GM10248 (cell line): ENCODE results near the gene PPIE.

Experiments
- CTCF ChIA-PET: fragments of 300-600 bp; sonication (Branson Sonifier 250); formaldehyde crosslinking; extraction: SDS; loops from one replicate; lab custom pipeline; 2021; ENCODE audit warnings: antibody characterized with exemption; lab: Yijun Ruan, JAX
- POLR2A ChIA-PET: fragments of 350-650 bp; sonication (Branson Sonifier 250); formaldehyde crosslinking; extraction: SDS; loops from one replicate; lab custom pipeline; 2020; ENCODE audit warnings: antibody characterized with exemption; lab: Yijun Ruan, JAX
- DNase-seq: peaks from one replicate; pipeline ENCODE4 v3.0.0; 2012; ENCODE audit errors: extremely low spot score
- TF ChIP-seq, protein P1 (sequence below): IDR thresholded peaks from 2 replicates; pipeline ENCODE4 v1.5.1; 2012; ENCODE audit warnings: mild to moderate bottlenecking, low read depth; ENCODE audit errors: extremely low read depth, missing control alignments, control extremely low read depth

The PPIE gene

DNA sequence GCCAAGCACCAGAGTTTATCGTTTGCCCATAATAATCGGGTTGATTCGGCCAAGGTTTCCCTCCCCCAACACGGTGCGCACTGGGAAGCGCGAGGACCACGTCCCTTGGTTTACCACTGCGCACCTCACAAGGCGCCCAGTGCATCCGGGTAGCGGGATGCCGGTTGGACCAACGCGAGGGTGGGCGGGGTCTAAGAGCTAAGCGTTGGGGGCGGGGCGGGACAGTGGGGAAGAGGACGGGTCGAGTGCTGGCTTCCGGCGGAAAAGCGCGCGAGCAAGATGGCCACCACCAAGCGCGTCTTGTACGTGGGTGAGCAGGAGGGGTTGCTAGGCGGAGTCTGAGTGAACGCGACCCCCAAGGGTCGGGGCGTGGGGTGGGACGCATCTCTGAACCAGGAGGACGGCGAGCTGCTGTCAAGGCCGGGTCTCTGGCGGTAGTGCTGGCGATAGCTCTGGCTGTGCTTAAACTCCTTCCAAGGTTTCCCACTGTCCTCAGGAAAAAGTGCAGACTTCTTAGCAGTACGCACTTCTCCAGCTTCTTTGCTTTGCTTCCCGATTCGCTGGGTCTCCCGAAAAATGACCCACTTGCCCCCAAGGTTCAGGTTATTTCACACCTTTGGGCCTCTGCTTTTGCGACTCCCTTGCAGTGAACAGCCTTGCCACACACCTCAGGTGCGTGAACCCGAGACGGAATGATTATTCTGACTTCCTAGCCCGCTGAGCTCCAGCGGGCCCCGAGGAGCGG is at the start of gene PPIE:
TSS of gene PPIE (plus strand) at position 261 of the 745 bp plus-strand sequence. CDS start at position 280, 19 bp downstream.
- peak; percentile 95 for DNase-seq
- ChIA-PET CTCF (interaction anchor here (0.9 to 1.8 kb wide), 11 partner anchors 10 to 180 kb away, joined by 3 to 12 read pairs (median 4); no protein-coding TSS in a partner anchor), POLR2A (interaction anchor here (0.6 to 1.1 kb wide), 3 partner anchors 13 to 1912 kb away, joined by 3 to 4 read pairs (median 3); no protein-coding TSS in a partner anchor)
- TF ChIP-seq, protein P1, sequence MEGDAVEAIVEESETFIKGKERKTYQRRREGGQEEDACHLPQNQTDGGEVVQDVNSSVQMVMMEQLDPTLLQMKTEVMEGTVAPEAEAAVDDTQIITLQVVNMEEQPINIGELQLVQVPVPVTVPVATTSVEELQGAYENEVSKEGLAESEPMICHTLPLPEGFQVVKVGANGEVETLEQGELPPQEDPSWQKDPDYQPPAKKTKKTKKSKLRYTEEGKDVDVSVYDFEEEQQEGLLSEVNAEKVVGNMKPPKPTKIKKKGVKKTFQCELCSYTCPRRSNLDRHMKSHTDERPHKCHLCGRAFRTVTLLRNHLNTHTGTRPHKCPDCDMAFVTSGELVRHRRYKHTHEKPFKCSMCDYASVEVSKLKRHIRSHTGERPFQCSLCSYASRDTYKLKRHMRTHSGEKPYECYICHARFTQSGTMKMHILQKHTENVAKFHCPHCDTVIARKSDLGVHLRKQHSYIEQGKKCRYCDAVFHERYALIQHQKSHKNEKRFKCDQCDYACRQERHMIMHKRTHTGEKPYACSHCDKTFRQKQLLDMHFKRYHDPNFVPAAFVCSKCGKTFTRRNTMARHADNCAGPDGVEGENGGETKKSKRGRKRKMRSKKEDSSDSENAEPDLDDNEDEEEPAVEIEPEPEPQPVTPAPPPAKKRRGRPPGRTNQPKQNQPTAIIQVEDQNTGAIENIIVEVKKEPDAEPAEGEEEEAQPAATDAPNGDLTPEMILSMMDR: no peak

DNA sequence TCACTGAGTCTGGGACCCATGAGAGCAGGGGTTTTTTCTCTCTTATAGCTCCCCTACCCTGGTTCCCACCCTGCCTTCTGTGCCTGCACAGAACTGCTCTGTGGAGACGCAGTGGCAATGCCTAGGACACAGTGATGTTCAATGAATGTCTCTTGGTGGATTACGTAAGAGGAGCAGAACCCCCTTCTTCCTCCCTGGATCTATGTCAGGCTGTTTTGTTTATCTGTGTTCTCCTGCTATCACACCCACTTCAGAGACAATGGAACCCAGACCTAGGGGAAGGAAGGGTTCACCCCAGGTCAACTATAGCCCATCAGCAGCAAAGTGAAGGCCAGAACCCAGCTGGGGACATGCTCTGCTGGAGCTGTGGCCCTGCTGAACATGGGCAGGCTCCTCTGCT is 49.5 kb upstream of the PPIE start:
- ChIA-PET CTCF (interaction anchor here (1.1 to 4.2 kb wide), 6 partner anchors 12 to 36 kb away, joined by 4 to 17 read pairs (median 6); partner anchors contain the start of gene NT5C1A), POLR2A (no interaction called here)
- DNase-seq: no peak
- TF ChIP-seq, protein P1: no peak

DNA sequence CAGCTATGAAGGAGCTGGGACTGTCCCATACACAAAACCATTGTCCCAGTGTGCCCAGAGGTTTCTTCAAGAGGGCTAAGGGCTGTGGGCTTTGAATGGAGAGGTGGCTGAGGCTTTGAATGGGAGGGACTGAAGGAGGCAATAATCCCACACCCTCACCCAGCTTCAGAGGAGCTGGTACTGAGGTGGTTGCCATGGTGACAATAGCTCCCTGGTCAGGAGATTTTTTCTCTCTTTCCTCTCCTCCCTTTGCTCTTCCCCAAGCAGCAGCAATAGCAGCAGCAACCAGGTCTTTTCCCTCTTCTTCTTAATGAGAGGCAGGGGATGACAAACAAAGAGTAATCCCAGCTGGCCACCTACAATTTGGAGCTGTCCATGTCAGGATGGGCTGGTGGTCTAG is 49.0 kb upstream of the PPIE start:
- TF ChIP-seq, protein P1: no peak
- POLR2A ChIA-PET: no interaction called here

DNA sequence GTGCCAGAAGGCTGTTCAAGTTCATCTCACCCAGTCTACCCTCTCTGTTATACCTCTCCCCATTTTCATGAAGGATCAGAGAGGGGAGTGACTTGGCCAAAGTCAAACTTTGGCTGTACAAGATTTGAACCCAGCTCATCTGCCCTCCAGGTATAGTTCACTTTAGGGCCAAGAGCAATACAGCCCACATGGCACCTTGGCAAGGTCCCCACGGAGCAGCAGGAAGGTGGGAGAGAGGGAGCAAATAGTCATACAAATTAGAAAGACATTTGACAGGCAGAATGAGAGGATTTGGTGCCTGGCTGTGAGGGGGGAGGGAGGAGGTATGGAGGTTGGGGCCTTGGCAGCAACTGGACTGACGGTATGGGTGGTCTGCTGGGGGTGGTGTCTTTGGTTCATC is 48.5 kb upstream of the PPIE start:
- ChIA-PET CTCF (interaction anchor here (1.1 to 4.2 kb wide), 5 partner anchors 11 to 37 kb away, joined by 4 to 17 read pairs (median 5); partner anchors contain the start of gene NT5C1A), POLR2A (no interaction called here)
- DNase-seq: no peak
- TF ChIP-seq, protein P1: no peak

More for the DNA sequence above, 49.0 kb upstream of the PPIE start:
- CTCF ChIA-PET: interaction anchor here (1.1 to 4.2 kb wide), 6 partner anchors 12 to 36 kb away, joined by 4 to 17 read pairs (median 6); partner anchors contain the start of gene NT5C1A
- no peak for DNase-seq

DNA sequence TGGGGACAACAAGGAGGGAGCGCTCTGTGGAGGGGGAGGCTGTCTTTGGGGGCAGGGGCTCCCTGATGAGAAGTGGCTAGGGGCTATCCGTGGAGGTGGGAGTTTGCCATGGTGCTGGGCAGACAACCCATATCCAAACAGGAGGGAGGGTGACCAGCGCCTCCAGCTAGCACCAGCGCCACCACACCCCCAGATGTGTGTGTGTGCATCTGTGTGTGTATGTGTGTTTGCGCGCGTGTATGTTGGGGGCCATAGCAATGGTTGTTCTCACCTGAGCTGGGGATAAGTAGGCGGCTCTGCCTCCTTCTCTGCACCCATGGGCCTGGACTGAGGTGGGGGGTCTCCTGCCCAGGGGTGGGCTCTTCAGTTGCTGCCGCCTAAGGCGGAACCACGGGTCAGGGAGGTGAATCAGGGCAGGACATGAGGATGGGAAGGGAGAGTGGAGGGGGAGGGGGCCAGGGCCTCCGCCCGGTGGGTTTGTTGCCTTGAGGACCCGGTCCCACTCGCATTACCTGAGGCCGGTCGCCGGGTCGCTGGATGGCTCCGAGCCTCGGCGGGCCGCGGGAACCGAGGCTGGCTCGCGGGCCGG is 47.8 kb upstream of the PPIE start:
- TF ChIP-seq, protein P1: no peak
- ChIA-PET POLR2A (no interaction called here), CTCF (interaction anchor here (0.8 to 4.2 kb wide), 3 partner anchors 11 to 33 kb away, joined by 4 to 17 read pairs (median 10); no protein-coding TSS in a partner anchor)
- DNase-seq: no peak
